ENCODE data around the gene FOXK1.

DNA sequence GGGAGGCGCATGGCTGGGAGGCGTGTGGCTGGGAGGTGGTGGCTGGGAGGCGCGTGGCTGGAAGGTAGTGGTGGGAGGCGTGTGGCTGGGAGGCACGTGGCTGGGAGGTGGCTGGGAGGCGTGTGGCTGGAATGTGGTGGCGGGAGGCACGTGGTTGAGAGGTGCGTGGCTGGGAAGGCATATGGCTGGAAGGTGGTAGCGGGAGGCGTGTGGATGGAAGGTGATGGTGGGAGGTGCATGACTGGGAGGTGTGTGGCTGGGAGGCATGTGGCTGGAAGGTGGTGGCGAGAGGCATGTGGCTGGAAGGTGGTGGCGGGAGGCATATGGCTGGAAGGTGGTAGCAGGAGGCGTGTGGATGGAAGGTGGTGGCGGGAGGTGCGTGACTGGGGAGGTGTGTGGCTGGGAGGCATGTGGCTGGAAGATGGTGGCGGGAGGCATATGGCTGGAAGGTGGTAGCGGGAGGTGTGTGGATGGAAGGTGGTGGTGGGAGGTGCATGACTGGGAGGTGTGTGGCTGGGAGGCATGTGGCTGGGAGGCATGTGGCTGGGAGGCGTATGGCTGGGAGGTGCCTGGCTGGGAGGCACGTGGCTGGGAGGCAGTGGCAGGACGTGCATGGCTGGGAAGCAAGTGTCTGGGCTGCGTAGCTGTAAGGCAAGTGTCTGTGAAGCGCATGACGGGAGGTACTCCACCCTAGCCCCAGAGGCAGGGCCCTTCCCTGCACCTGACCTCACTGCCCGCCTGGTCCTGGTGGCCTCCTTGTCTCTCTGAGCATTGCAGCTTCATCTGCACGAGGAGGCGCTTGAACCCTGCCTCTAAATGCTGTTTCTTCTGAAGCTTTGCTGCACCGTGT is 35.1 kb downstream of the FOXK1 start:
- TF ChIP-seq, protein P1, sequence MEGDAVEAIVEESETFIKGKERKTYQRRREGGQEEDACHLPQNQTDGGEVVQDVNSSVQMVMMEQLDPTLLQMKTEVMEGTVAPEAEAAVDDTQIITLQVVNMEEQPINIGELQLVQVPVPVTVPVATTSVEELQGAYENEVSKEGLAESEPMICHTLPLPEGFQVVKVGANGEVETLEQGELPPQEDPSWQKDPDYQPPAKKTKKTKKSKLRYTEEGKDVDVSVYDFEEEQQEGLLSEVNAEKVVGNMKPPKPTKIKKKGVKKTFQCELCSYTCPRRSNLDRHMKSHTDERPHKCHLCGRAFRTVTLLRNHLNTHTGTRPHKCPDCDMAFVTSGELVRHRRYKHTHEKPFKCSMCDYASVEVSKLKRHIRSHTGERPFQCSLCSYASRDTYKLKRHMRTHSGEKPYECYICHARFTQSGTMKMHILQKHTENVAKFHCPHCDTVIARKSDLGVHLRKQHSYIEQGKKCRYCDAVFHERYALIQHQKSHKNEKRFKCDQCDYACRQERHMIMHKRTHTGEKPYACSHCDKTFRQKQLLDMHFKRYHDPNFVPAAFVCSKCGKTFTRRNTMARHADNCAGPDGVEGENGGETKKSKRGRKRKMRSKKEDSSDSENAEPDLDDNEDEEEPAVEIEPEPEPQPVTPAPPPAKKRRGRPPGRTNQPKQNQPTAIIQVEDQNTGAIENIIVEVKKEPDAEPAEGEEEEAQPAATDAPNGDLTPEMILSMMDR (IDR thresholded peaks at IDR 0.05; ENCODE audit: low read depth, low read length), result no peak
- TF ChIP-seq, protein P2, sequence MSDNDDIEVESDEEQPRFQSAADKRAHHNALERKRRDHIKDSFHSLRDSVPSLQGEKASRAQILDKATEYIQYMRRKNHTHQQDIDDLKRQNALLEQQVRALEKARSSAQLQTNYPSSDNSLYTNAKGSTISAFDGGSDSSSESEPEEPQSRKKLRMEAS (IDR thresholded peaks at IDR 0.05; ENCODE audit: low read depth, low read length), result no peak
